GM23248 (cell line): Measurements from ENCODE around the gene U2AF1L4. TPM values are rescaled to one million over a fixed set of nuclear protein-coding genes. Genes with fewer than 3 reads are reported as not detected.

ENCODE experiments used
- DNase-seq: peaks from one replicate; pipeline ENCODE4 v3.0.0-alpha.2; 2015
- H2AFZ ChIP-seq: fragments of 200-600 bp; sonication (generic); 2 replicates; pipeline ENCODE4 v1.6.1; 2016; ENCODE audit warnings: antibody characterized with exemption
- H3F3A ChIP-seq: fragments of 200-600 bp; sonication (generic); 2 replicates; pipeline ENCODE4 v1.6.1; 2016; ENCODE audit warnings: mild to moderate bottlenecking, antibody characterized with exemption, mixed run types; ENCODE audit not compliant: insufficient read depth
- H3K27ac ChIP-seq: fragments of 200-600 bp; sonication (generic); 2 replicates; pipeline ENCODE4 v1.5.1; 2016; ENCODE audit warnings: mild to moderate bottlenecking
- H3K27me3 ChIP-seq: fragments of 200-600 bp; sonication (generic); replicated peaks from 2 replicates; pipeline ENCODE4 v1.6.1; 2016; ENCODE audit warnings: mild to moderate bottlenecking; ENCODE audit not compliant: insufficient read depth
- H3K36me3 ChIP-seq: fragments of 200-600 bp; sonication (generic); 2 replicates; pipeline ENCODE4 v1.6.1; 2016; ENCODE audit warnings: low read depth, mild to moderate bottlenecking
- H3K4me1 ChIP-seq: fragments of 200-600 bp; sonication (generic); 2 replicates; pipeline ENCODE4 v1.6.1; 2016; ENCODE audit warnings: mild to moderate bottlenecking; ENCODE audit not compliant: insufficient read depth
- H3K4me2 ChIP-seq: fragments of 200-600 bp; sonication (generic); one replicate; pipeline ENCODE4 v1.6.1; 2016; ENCODE audit warnings: mild to moderate bottlenecking; ENCODE audit not compliant: unreplicated experiment
- H3K4me3 ChIP-seq: fragments of 200-600 bp; sonication (generic); 2 replicates; pipeline ENCODE4 v1.5.1; 2016; ENCODE audit warnings: mild to moderate bottlenecking
- H3K79me2 ChIP-seq: fragments of 200-600 bp; sonication (generic); 2 replicates; pipeline ENCODE4 v1.6.1; 2016; ENCODE audit warnings: mild to moderate bottlenecking; ENCODE audit not compliant: insufficient read depth
- H3K9ac ChIP-seq: fragments of 200-600 bp; sonication (generic); 2 replicates; pipeline ENCODE4 v1.6.1; 2016; ENCODE audit warnings: mild to moderate bottlenecking
- H3K9me2 ChIP-seq: fragments of 200-600 bp; sonication (generic); 2 replicates; pipeline ENCODE4 v1.6.1; 2016; ENCODE audit warnings: mixed run types, mild to moderate bottlenecking, moderate library complexity; ENCODE audit not compliant: insufficient read depth
- H3K9me3 ChIP-seq: fragments of 200-600 bp; sonication (generic); one replicate; pipeline ENCODE4 v1.6.1; 2017; ENCODE audit warnings: low read depth
- H4K20me1 ChIP-seq: fragments of 200-600 bp; sonication (generic); 2 replicates; pipeline ENCODE4 v1.6.0; 2016; ENCODE audit not compliant: insufficient read depth
- EZH2 ChIP-seq: fragments of 200-600 bp; sonication (generic); IDR thresholded peaks from 2 replicates; pipeline ENCODE4 v1.6.1; 2018; ENCODE audit warnings: antibody characterized with exemption, mild to moderate bottlenecking; ENCODE audit not compliant: insufficient read depth, poor library complexity, severe bottlenecking
- EZH2phosphoT487 ChIP-seq: fragments of 200-600 bp; sonication (generic); IDR thresholded peaks from 2 replicates; pipeline ENCODE4 v1.6.1; 2018; ENCODE audit warnings: antibody characterized with exemption, moderate library complexity, mild to moderate bottlenecking, low read depth; ENCODE audit not compliant: insufficient read depth
- WGBS, 2 experiments: methylation state at CpG; one replicate each; pipeline ENCODE4 v1.1.6; 2015 to 2017; ENCODE audit warnings: low lambda C conversion rate in 2 of 2, low coverage in 1 of 2; ENCODE audit errors: missing lambda C conversion rate in 2 of 2; 5-methylcytosine and 5-hydroxymethylcytosine counted together
- in situ Hi-C: fragments of 300-500 bp; cut with MboI; formaldehyde crosslinking; loops from 2 replicates; pipeline ENCODE4 v1.15.0; 2020
- polyA plus RNA-seq: library from polyadenylated mRNA; unstranded; fragments of >200 nt; fragmentation: Nextera tagmentation; extraction: Ambion mirVana; gene quantifications from 2 replicates; pipeline ENCODE4 v1.2.1, GENCODE V29; 2016
- total RNA-seq: library from RNA; depleted of rRNA; stranded (reverse); fragments of >200 nt; shearing (Covaris generic); gene quantifications from 2 replicates; pipeline ENCODE4 v1.2.3, GENCODE V29; 2014

Gene U2AF1L4
- total and polyA plus RNA-seq, 2 experiments from 2014 or later = 18.8 to 25.3 TPM

GRCh38 chr19:35791814-35792279, 46.6 kb upstream of the U2AF1L4 start:
- no peaks in the 10 kb centered on the region for H3K36me3 ChIP-seq
- H3K9ac ChIP-seq = no peak overlapping the region
- no peaks in the 10 kb centered on the region for H3K9me2 ChIP-seq
- H3K27me3 ChIP-seq = peaks cover 11% of the 10 kb centered on the region; the same call in 1 of the 2 replicates
- H3F3A ChIP-seq = no peaks in the 10 kb centered on the region
- no peak overlapping the region for H3K27ac ChIP-seq
- no peaks in the 10 kb centered on the region for H3K9me3 ChIP-seq
- 86 to 88% methylated on average over 8 to 9 of the region's 9 CpGs for WGBS, 2 experiments
- H4K20me1 ChIP-seq = no peaks in the 10 kb centered on the region
- H3K79me2 ChIP-seq = no peaks in the 10 kb centered on the region
- in situ Hi-C loops = no loop called here
- DNase-seq = no peak
- no peak overlapping the region for H3K4me2 ChIP-seq
- no peak overlapping the region for H2AFZ ChIP-seq
- no peak overlapping the region for H3K4me3 ChIP-seq
- no peaks in the 10 kb centered on the region for H3K4me1 ChIP-seq
- no peak for TF ChIP-seq EZH2phosphoT487
- no peak for TF ChIP-seq EZH2

- Histone ChIP-seq H3K79me2 (no peaks in the 10 kb centered on the region), H4K20me1 (no peaks in the 10 kb centered on the region), H3F3A (no peaks in the 10 kb centered on the region), H3K4me3 (no peak overlapping the region), H3K27me3 (0 out of 2 replicates have a peak, but pooled peaks cover 9% of the 10 kb centered on the region), H3K4me2 (no peak overlapping the region), H3K4me1 (no peaks in the 10 kb centered on the region), H3K36me3 (no peaks in the 10 kb centered on the region), H3K9me2 (no peaks in the 10 kb centered on the region), H2AFZ (no peak overlapping the region), H3K9me3 (no peaks in the 10 kb centered on the region), H3K9ac (no peak overlapping the region), H3K27ac (no peak overlapping the region)
- in situ Hi-C loops = no loop called here
- no peak for TF ChIP-seq EZH2phosphoT487
- TF ChIP-seq EZH2 = no peak
- 53 to 55% methylated on average over 18 to 20 of the region's 20 CpGs for WGBS, 2 experiments
- DNase-seq = no peak
These were observed 46.0 kb upstream of the U2AF1L4 start for GRCh38 chr19:35790981-35791813.

GRCh38 chr19:35789978-35790944, 45.0 kb upstream of the U2AF1L4 start:
- Histone ChIP-seq H3K36me3 (no peaks in the 10 kb centered on the region), H2AFZ (no peak overlapping the region), H3K9me2 (no peaks in the 10 kb centered on the region), H3K79me2 (no peaks in the 10 kb centered on the region), H3K4me1 (no peaks in the 10 kb centered on the region), H3K9me3 (no peaks in the 10 kb centered on the region), H3K4me2 (no peak overlapping the region), H3K27me3 (0 out of 2 replicates have a peak, but pooled peaks cover under 1% of the 10 kb centered on the region), H3K9ac (no peak overlapping the region), H3F3A (no peaks in the 10 kb centered on the region), H3K4me3 (no peak overlapping the region), H4K20me1 (no peaks in the 10 kb centered on the region), H3K27ac (no peak overlapping the region)
- no peak for DNase-seq
- 83 to 84% methylated on average over 17 to 18 of the region's 19 CpGs for WGBS, 2 experiments
- in situ Hi-C loops = no loop called here
- TF ChIP-seq EZH2 (no peak), EZH2phosphoT487 (no peak)

GRCh38 chr19:35789195-35789977, 44.2 kb upstream of the U2AF1L4 start:
- H3K27me3 ChIP-seq = no peaks in the 10 kb centered on the region
- in situ Hi-C loops = no loop called here
- H2AFZ ChIP-seq = no peak overlapping the region
- no peak for DNase-seq
- H3F3A ChIP-seq = no peaks in the 10 kb centered on the region
- no peak overlapping the region for H3K4me2 ChIP-seq
- WGBS, 2 experiments = 73 to 80% methylated on average over 8 to 11 of the region's 11 CpGs
- TF ChIP-seq EZH2phosphoT487 (no peak), EZH2 (no peak)
- no peak overlapping the region for H3K9ac ChIP-seq
- H3K27ac ChIP-seq = no peak overlapping the region
- H4K20me1 ChIP-seq = no peaks in the 10 kb centered on the region
- H3K36me3 ChIP-seq = no peaks in the 10 kb centered on the region
- H3K4me3 ChIP-seq = no peak overlapping the region
- H3K4me1 ChIP-seq = no peaks in the 10 kb centered on the region
- no peaks in the 10 kb centered on the region for H3K9me2 ChIP-seq
- H3K79me2 ChIP-seq = no peaks in the 10 kb centered on the region
- no peaks in the 10 kb centered on the region for H3K9me3 ChIP-seq
